ENCODE results near the gene TTC7B.

The TTC7B gene

GRCh38 chr14:90624732-90625400 lies 191.4 kb downstream of the TTC7B start:
- no peak for TF ChIP-seq CTCF (IDR thresholded peaks at IDR 0.05; ENCODE audit: low read depth, low read length, missing control alignments)
- no peak for DNase-seq (ENCODE audit: low read depth)
- H3K4me3 ChIP-seq (ENCODE audit: low read depth, low read length), result no peak overlapping the region

- H3K4me3 ChIP-seq (ENCODE audit: low read depth, low read length), result no peak overlapping the region
- TF ChIP-seq CTCF (IDR thresholded peaks at IDR 0.05; ENCODE audit: low read depth, low read length, missing control alignments), result no peak
Measured at GRCh38 chr14:90624227-90624626, 192.0 kb downstream of the TTC7B start.

GRCh38 chr14:90621201-90621600 lies 195.0 kb downstream of the TTC7B start:
- no peak overlapping the region for H3K4me3 ChIP-seq (ENCODE audit: low read depth, low read length)
- no peak for DNase-seq (ENCODE audit: low read depth)
- TF ChIP-seq CTCF (IDR thresholded peaks at IDR 0.05; ENCODE audit: low read depth, low read length, missing control alignments), result no peak

More at GRCh38 chr14:90624227-90624626, 192.0 kb downstream of the TTC7B start:
- DNase-seq (ENCODE audit: low read depth), result no peak

GRCh38 chr14:90620568-90621077 lies 195.6 kb downstream of the TTC7B start:
- no peak overlapping the region for H3K4me3 ChIP-seq (ENCODE audit: low read depth, low read length)
- no peak for TF ChIP-seq CTCF (IDR thresholded peaks at IDR 0.05; ENCODE audit: low read depth, low read length, missing control alignments)
- DNase-seq (ENCODE audit: low read depth), result no peak

- no peak for DNase-seq (ENCODE audit: low read depth)
- TF ChIP-seq CTCF (IDR thresholded peaks at IDR 0.05; ENCODE audit: low read depth, low read length, missing control alignments), result no peak
Measured at GRCh38 chr14:90619911-90620310, 196.3 kb downstream of the TTC7B start.

GRCh38 chr14:90617961-90618360 lies 198.3 kb downstream of the TTC7B start:
- no peak overlapping the region for H3K4me3 ChIP-seq (ENCODE audit: low read depth, low read length)
- no peak for TF ChIP-seq CTCF (IDR thresholded peaks at IDR 0.05; ENCODE audit: low read depth, low read length, missing control alignments)
- DNase-seq (ENCODE audit: low read depth), result no peak

More at GRCh38 chr14:90619911-90620310, 196.3 kb downstream of the TTC7B start:
- H3K4me3 ChIP-seq (ENCODE audit: low read depth, low read length), result no peak overlapping the region

GRCh38 chr14:90616881-90617280 lies 199.3 kb downstream of the TTC7B start:
- no peak for DNase-seq (ENCODE audit: low read depth)
- TF ChIP-seq CTCF (IDR thresholded peaks at IDR 0.05; ENCODE audit: low read depth, low read length, missing control alignments), result no peak
- no peak overlapping the region for H3K4me3 ChIP-seq (ENCODE audit: low read depth, low read length)

Data from GM12864 (cell line).